ENCODE data around the gene LIN28B.

GRCh38 chr6:105107207-105107606 lies 150.3 kb downstream of the LIN28B start:
- TF ChIP-seq EZH2 (IDR thresholded peaks at IDR 0.05; ENCODE audit: borderline replicate concordance, low read depth, low read length, poor library complexity, severe bottlenecking) (no peak), CTCF (conservative IDR thresholded peaks at IDR 0.05; ENCODE audit: low read depth, low read length) (no peak)
